ENCODE measurements around the gene PIK3R1.
A peak's percentile ranks its signal among the peaks of the same experiment; 100 is the strongest.

Gene PIK3R1

DNA sequence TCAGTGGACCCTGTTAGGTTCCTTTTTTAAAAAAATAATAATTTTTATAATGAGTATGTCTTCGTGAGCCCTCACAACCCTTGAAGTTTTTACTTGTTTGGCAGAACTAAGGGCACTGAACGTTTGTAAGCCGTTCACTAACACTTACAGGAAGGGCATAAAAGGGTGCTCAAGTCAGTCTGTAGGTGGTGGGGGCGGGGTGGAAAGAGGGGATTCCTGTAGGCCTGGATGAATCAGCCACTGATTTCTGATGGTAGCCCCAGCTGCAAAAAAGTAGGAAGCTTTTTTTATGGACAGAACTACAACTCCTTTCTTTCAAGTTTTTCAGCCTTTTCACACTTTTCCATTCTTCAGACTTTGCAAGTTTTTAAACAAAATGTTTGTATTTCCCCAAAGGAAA lies 35.8 kb downstream of the PIK3R1 start:
- peak; percentile 34 to 64 (median 45) for DNase-seq (ENCODE audit: low read depth in 4 of 4, low spot score in 1 of 4)

DNA sequence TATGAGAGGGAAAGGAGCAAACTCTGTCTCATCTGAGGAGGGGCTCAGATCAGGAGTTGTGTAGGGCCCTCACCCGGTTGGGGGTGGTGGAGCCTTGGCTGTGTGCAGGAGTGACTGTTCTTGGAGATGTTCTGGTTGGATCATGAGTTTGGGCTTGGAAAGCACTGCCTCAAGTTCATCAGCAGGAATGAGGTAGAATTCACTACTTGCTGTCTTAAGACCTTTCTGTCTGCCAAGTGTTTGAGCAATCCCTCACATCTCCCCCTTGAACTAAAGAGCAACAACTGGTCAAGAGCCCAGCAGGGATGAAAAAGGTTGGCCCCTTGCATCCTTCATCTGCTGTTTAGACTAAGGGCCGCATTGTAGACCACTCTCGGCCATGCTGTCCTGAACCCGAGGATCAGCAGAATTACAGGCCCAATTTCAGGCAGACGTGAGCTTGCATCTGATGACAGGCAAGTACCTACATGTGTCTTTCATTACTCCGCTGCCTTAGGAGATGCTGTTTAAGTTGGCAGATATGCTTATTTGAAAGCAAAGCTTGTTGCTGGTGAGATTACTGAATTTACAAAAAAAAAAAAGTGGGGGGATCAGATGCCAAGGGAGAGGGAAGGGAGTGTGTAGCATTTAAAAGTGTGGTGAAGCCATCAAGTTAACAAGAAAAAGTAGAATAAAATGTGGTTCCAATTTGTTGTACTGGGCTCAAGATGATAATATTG lies 36.4 kb downstream of the PIK3R1 start:
- DNase-seq (ENCODE audit: low read depth in 4 of 4, low spot score in 1 of 4): no peak

DNA sequence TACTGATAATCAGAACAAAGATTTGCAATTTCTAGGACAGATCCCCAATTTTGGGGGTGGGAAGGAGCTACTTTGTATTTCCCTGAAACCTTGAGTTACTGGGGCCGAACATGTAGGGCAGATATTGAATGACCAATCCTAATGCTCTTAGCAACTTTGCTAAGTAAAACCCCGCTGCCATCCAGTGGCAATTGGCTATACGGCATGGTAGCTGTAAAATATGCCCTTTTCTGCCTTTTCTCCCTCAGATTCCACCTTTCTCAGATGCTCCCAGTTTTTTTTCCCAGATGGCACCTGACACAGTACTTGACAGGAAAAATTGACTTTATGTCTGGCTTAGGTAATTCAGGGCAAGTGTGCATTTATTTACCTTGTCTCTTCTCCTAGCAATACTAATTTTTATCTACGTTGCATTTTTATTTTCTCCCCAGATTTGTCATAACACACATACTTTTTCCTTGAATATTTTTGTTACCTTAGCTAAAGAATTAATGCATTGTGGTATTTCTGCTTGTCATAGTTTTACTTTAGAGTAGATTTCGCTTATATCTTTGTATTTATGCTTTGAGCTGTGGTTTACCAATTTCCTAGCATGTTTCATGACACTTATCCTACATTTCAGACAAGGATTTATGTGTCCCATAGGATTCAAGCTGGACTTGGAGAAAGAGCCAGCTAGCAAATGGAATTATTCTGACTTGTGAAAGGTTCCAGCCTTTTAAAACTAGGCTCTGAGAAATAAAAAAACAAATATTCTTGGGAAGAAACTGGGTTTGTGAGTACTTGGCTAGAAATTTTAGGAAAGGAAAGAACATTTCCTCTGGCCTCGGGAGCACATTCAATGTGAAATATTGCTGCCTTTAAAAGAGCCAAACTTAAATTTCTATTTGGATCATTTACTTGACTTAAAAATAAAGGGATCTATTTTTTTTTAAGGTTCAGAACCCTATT lies 37.4 kb downstream of the PIK3R1 start:
- peak in 3 of 4 experiments; percentile 25 to 30 (median 27) for DNase-seq (ENCODE audit: low read depth in 4 of 4, low spot score in 1 of 4)

DNA sequence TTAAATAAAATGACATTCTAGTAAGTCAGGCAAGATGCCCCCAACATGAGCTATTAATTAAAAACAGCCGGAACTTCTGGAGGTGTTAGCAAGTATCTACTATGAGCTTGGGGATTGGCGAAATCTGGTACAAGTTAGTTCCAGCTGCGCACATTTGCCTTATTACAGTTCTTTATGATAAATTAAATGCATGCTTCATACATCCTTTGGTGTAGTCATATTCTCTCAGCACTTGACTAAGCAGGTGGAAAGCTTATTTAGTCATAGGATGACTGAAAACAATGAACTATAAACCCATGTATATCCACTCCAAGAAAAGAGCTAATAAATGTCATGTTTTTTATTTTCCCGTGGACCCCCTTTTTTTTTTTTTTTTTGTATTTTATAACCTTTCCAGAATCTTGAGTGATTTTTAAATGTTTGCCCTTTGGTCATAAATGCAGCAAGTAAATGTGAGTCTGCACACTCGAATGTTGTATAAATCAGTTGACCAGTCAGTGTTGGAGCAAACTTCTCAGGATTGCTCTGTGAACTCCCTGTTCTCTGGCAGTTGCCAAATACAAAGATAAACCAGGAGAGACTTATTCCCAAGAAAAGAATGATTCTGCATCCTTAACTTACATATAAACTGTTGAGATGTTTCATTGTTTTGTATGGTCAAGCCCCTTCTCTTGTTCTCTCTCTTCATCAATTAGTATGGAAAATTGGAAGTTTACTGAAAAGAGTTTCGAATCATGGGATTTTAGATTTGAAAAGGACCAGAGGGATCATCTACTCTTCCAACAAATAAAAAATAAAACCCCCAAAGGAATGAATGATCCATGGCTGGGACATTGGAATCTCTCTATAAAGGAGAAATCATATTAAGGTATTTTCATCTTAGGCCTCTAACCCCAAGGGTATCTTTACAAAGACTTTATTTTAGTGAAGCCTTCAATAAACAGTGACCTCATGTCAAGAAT lies 38.3 kb downstream of the PIK3R1 start:
- no peak for DNase-seq (ENCODE audit: low read depth in 4 of 4, low spot score in 1 of 4)

DNA sequence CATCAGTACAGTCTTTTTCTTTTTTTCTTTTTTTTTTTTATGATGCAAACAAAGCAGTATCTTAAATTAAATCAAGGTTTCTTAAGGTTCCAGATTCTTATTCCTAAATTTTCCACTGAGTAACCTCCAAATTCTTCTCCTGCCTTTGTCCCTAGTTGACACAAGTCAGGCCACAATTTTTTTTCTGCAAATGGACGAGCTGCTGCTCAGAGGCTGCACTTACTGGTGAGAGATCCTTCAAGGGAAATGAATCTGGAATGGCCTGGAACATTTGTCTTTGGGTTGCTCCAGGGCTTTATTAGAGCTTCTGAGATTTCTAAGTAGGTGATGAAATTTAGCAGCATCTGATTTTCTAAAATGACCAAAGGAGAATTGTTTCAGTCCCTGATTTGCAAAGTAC lies 39.3 kb downstream of the PIK3R1 start:
- DNase-seq (ENCODE audit: low read depth in 4 of 4, low spot score in 1 of 4): no peak

DNA sequence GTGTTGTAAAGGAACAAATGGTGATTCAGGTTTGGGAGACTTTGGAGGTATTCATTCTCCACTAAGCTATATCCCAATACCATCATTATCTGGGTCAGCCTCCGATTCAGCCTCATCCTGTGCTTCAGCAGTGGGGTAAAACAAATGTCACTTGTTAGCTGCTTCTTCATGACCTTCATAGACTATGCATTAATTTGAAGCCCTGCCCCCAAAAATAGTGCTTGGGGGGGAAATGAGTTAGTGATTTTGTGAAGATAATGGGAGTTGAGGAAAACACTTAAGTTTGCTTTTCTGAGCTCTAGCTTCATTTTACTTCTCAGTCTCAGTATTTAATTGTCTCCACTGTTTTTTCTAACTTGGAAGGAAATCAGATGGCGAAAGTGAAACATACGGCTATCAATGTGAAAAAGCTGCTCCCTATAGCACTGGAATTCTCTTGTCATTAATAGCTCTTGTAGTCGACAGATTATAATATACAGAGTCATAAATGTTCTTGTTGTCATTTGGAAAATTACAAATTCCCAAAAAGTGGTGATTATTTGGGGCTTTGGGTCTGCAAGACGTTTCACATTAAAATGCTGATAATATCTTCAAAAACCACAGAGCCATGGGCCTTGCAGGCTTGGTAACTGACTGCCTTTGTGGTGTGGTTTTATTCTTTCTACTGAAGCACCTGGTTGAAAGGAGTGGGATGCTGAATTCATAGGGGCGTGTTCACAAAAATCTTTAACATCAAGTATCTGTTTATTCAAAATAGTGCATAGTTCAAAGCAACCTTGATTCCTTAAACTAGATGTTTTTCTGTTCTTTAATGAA lies 40.0 kb downstream of the PIK3R1 start:
- DNase-seq (ENCODE audit: low read depth in 4 of 4, low spot score in 1 of 4): no peak

DNA sequence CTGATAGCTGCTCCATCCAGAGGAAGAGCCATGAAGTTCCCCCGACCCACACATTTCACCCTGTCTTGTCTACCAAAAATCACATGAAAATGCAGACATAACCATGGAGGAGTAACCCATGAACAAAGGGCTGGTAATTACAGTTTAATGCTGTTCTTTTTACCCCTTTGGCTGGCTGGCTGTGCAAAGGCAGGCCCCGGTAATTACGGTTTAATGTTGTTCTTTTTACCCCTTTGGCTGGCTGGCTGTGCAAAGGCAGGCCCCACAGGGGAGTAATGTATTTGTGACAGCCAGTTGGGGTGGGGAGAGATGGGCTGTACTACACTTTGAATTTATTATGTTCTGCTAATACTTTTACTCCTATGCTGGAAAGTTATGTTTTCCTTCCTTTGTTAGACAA lies 41.7 kb downstream of the PIK3R1 start:
- no peak for DNase-seq (ENCODE audit: low read depth in 4 of 4, low spot score in 1 of 4)

DNA sequence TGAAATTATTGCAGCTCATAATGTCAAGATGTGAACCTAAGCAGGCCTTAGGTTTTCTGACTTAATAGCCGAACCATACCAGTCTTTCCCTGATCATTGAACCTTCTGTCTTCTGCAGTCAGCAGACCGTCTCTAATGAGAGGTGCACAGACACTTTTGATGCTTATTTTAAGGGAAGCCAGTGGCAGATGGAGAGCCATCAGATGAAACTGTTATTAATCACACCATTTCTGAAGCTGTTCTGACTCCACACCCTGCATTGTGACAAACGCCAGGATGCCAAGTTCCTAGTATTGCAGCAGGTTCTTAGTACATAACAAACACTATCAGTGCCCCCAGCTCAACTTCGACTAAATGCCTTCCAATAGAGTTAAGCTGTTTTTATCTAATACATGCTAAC lies 43.0 kb downstream of the PIK3R1 start:
- DNase-seq (ENCODE audit: low read depth in 4 of 4, low spot score in 1 of 4): no peak

DNA sequence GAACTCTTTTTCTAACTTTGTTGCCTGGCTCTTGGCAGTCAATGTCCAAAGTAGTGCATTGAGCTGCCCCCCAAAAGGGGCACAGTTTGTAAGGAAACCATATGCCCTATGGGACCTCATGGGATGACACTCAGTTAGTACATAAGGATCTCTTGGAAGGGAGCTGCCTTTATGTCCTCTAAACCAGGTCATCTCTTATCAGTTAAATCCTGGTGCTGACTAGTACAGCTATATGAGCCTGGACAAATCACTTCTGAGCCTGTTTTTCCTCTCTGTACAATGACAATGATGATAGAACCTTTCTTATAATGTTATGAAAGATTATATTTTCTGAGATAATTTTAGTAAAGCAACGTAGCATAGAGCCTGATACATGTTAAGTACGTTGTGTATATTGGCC lies 44.1 kb downstream of the PIK3R1 start:
- DNase-seq (ENCODE audit: low read depth in 4 of 4, low spot score in 1 of 4): no peak

DNA sequence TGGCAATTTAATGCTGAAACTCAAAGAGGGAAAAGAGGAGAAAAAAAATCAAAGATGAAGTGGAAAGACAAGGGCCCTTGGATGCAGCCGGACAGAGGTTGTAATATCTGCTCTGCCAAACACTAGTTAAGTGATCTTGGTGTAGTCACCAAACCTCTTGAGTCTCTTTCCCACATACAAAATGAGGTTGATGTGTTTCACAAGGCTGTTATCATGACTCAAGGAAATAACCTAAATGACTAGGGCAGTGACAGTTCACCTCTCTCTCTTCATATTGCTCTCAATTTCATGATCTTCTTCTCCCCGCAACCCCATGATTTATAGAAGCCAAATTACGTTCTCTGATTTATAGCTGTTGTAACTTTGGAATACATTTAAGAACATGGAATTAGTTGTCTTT lies 44.9 kb downstream of the PIK3R1 start:
- DNase-seq (ENCODE audit: low read depth in 4 of 4, low spot score in 1 of 4): no peak

DNA sequence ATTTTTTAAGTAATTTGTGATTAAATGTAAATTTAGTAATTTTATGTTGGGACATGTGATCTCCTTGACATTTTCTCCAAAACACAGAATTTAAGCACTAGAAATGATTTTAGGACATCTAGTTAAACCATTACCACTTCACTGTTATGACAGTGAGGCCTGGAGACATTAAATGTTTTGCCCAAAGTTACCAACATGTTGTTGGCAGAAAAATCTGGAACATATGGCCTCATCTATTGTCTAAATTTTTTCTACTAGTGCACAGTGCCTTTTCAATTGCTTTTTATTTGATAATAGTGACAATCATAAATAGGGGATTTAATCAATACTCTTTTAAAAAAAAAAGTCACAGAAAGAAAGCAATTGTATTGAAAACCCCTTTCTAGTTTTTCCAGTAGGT lies 45.6 kb downstream of the PIK3R1 start:
- no peak for DNase-seq (ENCODE audit: low read depth in 4 of 4, low spot score in 1 of 4)

DNA sequence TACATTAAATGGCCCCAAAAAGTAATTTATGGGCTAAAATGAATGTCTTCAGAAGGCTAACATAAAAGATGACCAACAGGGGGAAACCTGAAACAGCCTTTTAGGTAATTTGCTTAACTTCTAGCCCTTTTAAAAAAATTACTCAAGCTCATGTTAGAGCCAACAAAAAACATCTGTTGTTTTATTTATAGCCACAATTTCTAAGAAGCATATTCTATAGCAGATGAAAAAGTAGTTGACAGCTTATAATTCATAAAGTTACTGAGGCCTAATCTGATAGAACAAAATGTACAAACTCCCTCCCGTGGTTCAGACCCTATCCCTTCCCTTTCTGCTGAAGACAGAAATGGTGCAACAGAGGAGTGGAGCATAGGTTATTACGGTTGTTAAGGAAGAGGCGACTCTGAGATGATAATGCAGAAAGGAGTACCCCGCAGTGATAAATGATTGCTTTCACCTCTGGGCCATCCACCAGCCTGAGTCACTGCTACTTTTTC lies 46.1 kb downstream of the PIK3R1 start:
- DNase-seq (ENCODE audit: low read depth in 4 of 4, low spot score in 1 of 4): no peak

DNA sequence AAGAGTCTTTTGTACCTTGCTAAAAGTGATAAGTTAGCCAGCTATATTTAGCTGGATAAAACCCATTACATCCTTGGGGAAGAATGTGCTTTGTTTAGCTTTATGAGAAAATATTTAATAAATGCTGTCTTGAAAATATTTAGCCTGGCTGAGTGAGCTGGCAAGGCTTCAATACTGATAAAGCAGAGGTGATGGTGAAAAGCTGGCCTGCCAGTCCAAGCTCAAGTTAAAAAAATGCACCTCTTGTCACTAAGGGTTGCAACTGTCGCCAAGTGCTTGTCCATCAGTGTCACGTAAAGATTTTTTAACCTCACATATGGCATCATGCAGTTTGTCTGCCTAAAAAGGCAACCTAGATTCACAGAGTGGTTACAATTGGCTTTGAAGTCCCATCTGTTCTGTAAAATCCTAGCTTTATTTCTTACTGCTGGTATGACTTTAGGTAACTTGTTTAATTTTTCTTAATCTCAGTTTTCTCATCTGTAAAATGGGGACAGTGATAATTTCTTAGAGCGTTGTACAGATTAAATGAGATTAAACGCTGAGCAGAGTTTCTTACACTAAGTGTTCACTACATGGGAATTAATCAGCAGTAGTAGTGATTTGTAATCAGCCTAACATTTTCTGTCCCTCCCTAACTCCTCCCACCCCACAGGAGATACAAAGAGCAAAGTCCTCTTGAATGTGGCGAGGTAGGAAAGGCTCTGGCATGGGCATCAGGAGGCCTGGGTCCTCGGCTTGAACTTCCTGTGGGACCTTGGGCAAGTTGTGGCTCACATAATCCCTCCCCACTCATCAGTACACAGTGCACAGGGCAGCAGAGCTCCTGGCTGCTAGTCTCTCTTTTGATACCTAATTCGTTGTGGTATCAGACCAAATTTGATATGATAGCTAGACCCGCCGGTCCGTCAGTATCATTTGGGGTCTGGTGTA lies 48.7 kb downstream of the PIK3R1 start:
- no peak for DNase-seq (ENCODE audit: low read depth in 4 of 4, low spot score in 1 of 4)

DNA sequence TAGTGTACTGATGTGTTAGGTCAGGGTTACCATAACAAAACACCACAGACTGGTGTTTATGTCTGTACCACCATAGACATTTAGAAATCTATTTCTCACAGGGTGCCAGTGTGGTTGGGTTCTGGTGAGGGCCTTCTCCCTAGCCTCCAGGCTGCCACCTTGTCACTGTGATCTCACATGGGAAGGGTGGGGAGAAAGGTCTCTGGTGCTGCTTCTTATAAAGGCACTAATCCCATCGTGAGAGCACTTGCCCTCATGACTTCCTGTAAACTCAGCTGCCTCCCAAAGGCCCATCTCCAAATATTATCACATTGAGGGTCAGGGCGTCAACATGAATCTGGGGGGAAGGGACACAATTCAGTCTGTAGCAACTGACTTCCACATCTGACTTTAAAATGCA lies 49.8 kb downstream of the PIK3R1 start:
- no peak for DNase-seq (ENCODE audit: low read depth in 4 of 4, low spot score in 1 of 4)

DNA sequence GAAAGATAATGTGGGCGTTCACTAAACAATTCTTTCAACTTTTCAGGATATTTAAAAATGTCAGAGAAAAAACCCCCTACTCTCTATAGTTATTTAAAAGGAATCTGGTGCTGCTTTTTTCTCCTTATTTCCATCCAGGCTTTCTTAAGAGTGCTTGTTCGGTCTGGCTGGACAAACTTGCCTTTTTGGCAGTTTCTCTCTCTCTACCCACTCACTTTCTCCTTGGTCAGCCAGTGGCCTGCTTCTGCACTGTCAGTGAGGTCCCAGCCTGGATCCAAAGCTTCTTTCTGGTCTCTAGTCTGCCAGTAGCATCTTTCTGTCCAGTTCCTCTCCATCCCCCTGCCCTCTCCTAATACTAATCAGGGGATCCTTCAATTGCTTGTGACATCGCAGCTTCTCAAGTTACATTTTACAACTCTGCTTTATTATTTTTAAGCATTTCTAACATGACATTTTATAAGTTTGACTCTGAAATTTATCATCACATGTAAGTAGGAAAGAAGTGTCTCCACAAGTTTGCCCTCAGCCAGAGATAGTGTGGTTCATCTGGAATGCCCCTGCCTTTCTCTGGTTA lies 50.4 kb downstream of the PIK3R1 start:
- DNase-seq (ENCODE audit: low read depth in 4 of 4, low spot score in 1 of 4): no peak

DNA sequence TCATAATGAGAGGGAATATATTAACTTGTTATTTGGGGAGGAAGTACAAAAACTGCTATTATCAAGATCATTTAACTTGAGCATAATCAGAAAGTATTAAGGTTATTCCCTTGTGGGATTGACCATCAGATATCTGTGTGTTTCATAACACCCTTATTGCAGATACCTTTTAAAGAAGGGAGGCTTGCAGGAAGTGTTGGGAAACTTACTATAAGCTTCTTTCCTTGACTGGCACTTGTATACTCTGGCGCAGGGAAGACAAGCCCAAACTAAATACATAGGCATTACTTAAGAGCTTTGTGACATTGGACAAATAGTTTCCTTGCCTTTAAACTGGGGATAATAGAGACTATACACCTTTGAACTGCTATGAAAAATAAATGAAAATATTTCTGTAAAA lies 50.9 kb downstream of the PIK3R1 start:
- no peak for DNase-seq (ENCODE audit: low read depth in 4 of 4, low spot score in 1 of 4)

DNA sequence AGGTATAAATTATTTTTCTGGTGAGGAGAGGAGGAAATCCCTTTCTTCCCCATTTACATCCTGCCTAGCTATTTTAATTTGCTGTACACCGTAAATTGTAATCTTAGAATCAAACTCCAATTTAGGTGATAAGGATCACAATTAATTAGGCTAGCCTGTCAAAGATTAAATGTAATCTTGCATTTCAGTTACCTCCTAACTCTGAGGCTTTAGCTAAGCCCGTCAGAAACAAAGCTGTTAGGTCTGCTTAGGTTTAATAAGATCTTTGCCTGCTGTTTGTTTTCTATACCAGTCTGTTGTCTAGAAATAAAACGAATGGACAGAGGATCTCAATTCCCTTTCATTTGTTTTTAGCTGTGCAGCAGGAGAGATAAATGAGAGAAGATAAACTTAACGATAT lies 51.5 kb downstream of the PIK3R1 start:
- DNase-seq (ENCODE audit: low read depth in 4 of 4, low spot score in 1 of 4): no peak

DNA sequence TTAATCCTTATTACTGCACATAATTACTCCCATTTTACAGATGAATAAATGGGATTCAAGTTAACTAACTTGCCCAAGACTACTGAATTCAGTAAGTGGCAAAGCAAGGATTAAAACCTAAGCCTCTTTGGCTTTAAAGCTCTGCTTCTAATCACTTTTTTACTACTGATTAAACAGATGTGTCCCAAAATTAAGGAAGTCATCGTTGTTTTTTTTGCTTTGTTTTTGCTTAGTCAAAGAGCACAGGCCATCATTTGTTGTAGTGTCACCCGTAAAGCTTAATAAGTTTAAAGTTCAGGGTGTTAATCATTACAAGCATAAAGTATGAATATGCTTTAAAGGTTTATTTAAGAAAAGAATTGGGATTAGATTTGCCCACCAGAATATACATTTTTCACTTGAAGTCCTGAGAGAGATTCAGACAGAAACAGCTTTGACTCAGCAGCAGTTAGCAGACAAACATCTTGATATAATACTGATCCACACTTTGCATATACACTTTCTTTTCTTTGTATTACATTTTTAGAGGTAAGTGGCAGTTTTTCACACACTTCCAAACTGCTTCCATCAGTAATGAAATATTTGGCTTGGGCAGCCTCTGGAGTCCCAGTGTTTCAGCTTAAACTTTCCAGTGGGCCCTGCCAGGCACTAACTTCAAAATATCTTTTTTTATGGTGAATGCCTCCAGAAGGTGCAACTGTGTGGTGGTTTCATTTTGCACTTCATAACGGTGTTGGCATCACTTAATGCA lies 52.7 kb downstream of the PIK3R1 start:
- no peak for DNase-seq (ENCODE audit: low read depth in 4 of 4, low spot score in 1 of 4)
